Activated naive CD4-positive, alpha-beta T cell (primary cell): Measurements from ENCODE around the gene CREG2.

Experiments
- DNase-seq, 4 experiments: peaks; one replicate each; lab custom pipeline; 2025; lab: John Stamatoyannopoulos, UW

CREG2 gene

GRCh38 chr2:101409699-101410098, 22.4 kb upstream of the CREG2 start:
- DNase-seq = no peak

- DNase-seq = no peak
Measured at GRCh38 chr2:101408925-101409324, 21.6 kb upstream of the CREG2 start.

- no peak for DNase-seq
Measured at GRCh38 chr2:101405351-101405899, 18.1 kb upstream of the CREG2 start.

GRCh38 chr2:101403745-101404144, 16.4 kb upstream of the CREG2 start:
- DNase-seq = no peak

GRCh38 chr2:101402630-101403029, 15.3 kb upstream of the CREG2 start:
- DNase-seq = no peak

DNA sequence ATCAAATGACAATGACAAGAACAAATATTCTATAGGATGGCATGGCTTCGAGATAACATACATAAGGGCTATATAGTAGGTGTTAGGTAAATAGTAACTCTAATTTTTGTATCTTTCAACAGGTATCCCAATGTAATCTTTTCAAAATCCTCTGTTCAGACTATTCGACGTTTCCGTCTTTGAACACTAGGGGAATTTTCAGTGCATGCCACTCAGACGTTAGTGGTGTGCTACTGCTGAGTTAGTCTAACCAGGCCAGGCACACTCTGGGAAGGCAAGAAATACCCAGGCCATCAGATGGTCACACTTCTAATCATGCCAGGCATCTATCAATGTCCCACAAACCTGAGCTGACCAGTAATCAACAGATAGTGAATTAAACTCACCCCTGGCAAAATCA, 14.6 kb upstream of the CREG2 start:
- no peak for DNase-seq

DNA sequence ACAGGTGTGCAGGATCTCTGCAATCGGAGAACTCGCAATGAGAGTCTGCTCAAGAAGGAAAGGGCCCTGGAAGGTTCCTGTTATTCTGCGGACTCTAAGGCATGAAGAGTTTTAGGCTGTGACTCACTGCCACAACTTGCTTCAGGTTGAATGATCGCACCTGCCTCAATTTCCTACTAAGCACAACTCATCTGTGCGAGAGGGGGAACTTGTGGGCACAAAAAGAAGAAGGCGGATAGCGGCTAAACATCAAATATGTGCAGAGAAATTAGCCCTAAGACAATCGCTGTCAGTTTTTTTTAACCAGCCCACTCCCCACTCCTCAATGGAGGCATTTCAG, 14.0 kb upstream of the CREG2 start:
- no peak for DNase-seq

DNA sequence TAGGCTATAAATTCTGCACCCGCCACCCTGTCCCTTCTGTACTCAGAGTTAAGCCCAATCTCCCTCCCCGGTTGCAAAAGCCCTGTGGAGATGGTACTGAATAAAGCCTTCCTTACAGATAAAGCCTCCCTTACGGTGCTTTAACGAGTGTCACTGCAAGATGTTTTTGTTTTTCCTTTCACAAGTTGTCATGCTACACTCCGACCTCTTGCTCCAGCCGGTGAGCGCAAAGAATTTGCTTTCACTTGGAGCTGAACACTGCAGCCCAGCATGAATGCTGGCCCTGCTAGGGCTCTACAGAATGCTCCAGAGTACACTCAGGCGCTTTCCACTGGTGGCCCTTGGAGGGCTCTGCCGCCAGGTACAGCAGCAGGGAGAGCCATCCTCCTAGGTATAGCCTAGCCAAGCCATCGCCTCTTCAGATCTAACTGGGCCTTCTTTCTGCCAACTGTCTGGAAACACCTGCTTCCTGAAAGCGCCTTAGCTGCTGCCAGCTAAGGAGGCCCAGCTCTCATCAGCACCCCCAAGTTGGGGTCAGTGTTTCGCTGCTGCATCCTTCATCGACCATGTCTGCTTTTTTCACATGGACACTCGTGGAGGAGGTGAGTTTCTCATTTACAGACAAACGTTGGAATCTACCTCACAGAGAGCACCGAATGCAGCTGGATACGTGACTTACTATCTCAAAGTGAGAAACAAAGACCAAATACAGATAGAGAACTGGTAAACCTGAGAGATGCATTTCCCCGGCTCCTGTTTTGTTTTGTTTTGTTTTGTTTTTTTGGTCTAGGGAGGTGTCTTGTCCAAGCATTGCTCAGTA, 13.4 kb upstream of the CREG2 start:
- no peak for DNase-seq

GRCh38 chr2:101400048-101400447, 12.7 kb upstream of the CREG2 start:
- no peak for DNase-seq

DNA sequence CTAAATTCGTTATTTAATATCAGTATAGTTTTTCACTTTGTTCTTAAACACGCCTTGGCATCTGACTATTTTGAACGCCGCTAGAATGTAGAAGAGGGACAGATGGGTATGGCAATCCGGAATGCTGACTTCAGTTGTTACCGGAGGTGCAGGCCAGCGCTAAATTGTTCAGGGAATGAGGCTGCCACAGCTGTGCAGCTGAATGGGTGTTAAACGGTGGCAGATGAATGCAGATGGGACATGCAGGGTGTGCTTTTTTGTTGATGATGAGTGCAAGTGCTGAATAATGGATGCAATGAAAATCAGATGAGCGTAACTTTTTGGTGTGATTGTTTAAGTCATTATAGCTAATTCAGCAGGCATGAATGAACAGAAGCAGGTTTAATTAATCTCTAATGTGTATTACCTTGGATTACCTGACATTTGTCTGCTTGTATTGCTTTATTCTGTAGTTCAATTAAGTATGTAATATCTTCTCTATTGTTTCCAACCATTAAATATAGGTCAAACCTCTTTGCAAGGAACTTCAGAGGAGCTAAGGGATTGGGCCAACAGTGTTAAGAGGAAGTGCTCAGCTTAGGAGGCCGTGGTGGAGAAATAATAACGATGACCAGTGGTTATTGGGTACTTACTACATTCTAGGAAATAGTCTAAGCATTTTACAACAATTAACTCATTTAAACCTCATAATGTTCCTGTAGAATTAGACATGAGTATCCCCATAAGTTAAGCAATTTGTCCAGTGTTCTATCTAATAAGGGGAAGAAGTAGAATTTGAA, 11.9 kb upstream of the CREG2 start:
- DNase-seq = no peak

DNA sequence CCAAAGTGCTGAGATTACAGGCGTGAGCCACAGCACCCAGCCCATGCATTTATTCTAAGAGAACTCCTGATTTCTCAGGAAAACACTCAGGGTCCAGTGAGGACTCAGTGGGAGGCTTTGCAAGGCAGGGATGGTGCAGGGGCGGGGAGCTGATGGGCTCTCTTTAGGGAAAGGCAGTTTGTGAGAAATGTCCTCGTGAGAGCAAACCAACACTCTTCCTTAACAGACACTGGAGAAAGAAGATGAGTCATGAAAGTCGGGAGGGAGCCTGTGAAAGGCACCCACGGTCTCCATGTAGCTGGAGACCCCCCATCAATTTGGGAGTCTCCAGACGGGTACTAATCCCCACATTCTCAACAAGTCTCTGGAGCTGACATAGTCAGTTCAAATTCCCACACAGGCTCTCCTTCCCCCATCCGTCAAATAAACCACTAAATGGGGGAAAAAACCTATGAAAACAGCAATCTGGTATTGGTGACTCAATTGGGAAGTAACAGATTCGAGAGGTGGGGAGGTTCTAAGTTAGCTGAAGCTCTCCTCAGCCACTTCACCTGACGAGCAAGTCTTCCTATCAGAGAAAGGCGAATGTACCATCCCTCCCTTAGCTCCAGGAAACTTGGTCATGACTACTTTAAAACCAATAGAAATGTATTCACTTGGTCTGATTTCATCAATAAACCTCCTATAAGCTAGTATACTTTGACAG, 11.0 kb upstream of the CREG2 start:
- DNase-seq = no peak

GRCh38 chr2:101396316-101396717, 9.0 kb upstream of the CREG2 start:
- no peak for DNase-seq

DNA sequence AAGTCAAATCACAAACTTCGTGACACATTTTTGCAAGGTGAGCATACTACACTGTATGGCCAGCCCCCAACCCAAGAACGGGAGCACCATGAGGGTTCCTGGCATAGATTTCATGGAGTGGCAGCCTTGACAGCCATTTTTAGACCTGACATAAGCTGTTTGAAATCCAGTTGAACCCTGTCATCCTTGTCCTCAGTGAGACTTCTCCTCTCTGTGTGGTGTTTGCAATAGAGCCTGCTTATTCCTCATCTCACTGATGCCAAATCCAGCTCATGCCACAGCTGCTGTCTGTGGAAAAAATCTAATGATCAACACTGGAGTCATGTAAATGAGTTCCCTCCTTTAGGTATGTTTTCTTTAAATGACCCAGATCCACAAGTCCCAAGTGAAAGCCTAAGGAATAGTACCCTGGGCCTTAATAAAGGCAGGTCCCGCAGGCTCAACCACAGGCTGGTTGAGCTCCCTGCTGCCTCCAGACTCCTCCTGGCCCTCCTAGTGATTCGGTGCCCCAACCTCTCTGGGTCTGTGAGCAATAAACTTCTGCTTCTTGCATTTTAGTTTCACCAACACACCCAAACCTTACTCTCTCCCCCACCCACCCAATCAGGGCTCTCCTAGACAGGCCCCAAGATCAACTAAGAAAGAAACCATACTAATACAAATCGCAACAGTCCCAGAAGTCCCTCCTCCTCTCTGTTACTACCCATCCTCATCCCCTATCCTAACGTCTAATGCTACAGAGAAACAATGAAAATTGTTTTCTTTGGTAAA, 8.4 kb upstream of the CREG2 start:
- DNase-seq = no peak

GRCh38 chr2:101388232-101388631, 929 bp upstream of the CREG2 start:
- no peak for DNase-seq

- DNase-seq = no peak
Measured at GRCh38 chr2:101386599-101387150, 628 bp downstream of the CREG2 start.

- no peak for DNase-seq
Measured at GRCh38 chr2:101383016-101383541, 4.2 kb downstream of the CREG2 start.

GRCh38 chr2:101382442-101382841, 4.9 kb downstream of the CREG2 start:
- no peak for DNase-seq

- DNase-seq = no peak
Measured at GRCh38 chr2:101380376-101380775, 6.9 kb downstream of the CREG2 start.

DNA sequence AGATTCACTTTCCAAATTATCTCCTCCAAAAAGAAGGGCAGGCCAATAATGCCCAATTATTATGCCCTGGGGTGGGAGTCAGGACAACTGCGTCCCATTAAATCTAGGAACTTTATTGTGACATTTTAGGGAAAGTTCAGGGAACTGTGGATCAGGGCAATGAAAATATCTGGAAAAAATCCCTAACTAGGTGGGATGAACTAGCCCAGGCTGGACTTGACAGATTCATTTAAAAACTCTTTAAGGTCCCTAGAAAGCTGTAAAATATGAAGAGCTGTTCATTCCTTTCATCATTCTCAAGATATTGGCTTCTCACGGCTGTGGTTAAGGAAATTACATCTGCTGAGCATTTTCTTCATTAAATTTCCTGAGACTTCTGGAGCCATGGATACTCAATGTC, 8.2 kb downstream of the CREG2 start:
- DNase-seq = no peak

GRCh38 chr2:101375653-101376052, 11.7 kb downstream of the CREG2 start:
- no peak for DNase-seq
